SJSA1 (cell line): ENCODE results near the gene OR5M3. TPM values are rescaled to one million over a fixed set of nuclear protein-coding genes. Genes with fewer than 3 reads are reported as not detected.

ENCODE experiments used
- DNase-seq, 2 experiments: peaks; one replicate each; pipeline ENCODE4 v3.0.0-alpha.2; 2015 to 2020; ENCODE audit warnings: low spot score in 2 of 2, low read depth in 1 of 2
- H3K27ac ChIP-seq: fragments of 250-450 bp; sonication (Bioruptor Pico); 2 replicates; pipeline ENCODE4 v1.5.1; 2020; ENCODE audit warnings: mild to moderate bottlenecking, moderate library complexity
- H3K27me3 ChIP-seq: fragments of 250-450 bp; sonication (Bioruptor Pico); replicated peaks from 2 replicates; pipeline ENCODE4 v1.5.1; 2020; ENCODE audit warnings: mild to moderate bottlenecking, moderate library complexity
- H3K36me3 ChIP-seq: fragments of 250-450 bp; sonication (Bioruptor Pico); 2 replicates; pipeline ENCODE4 v1.5.1; 2020; ENCODE audit warnings: mild to moderate bottlenecking
- H3K4me1 ChIP-seq: fragments of 250-450 bp; sonication (Bioruptor Pico); replicated peaks from 2 replicates; pipeline ENCODE4 v1.6.1; 2021; ENCODE audit warnings: mild to moderate bottlenecking
- H3K4me3 ChIP-seq: fragments of 250-450 bp; sonication (Bioruptor Pico); 2 replicates; pipeline ENCODE4 v1.5.1; 2020; ENCODE audit warnings: mild to moderate bottlenecking
- H3K9me3 ChIP-seq: fragments of 250-450 bp; sonication (Bioruptor Pico); replicated peaks from 2 replicates; pipeline ENCODE4 v1.5.1; 2020; ENCODE audit warnings: mild to moderate bottlenecking
- total RNA-seq: library from RNA; depleted of rRNA; stranded (reverse); fragments of >200 nt; shearing (Covaris generic); gene quantifications from 2 replicates; pipeline ENCODE4 v1.2.3, GENCODE V29; 2014; rRNA removed

OR5M3 gene
- not detected in 2 replicates for total RNA-seq

DNA sequence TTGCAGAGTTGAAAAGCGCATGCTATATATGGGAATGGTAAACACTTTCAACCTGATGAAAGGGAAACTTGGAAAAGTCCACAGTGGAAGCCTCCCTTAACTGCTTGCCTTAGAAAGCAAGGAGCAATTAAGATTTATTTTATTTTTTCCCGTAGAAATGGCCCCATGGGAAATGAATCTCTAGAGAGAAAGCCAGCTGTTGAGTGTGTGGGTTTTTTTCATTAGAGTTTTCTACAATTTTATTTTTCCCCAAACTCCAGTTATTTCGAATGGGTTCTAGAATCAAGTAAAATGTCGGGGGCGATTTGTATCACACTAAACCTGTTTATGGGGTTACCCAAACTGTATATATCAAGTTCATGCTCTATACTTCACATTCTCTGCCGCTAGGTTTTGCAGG is at the start of gene OR5M3:
Gene OR5M3, minus strand, starts transcription at position 101 of the 400 bp plus-strand sequence. CDS start 2,855 bp downstream, outside the sequence.
- Histone ChIP-seq H3K9me3 (no peaks in the 10 kb centered on the region), H3K27me3 (no peaks in the 10 kb centered on the region), H3K4me3 (no peak within 1 kb of the TSS), H3K36me3 (no peaks in the 10 kb centered on the region), H3K4me1 (no peaks in the 10 kb centered on the region), H3K27ac (no peak within 1 kb of the TSS)
- DNase-seq: no peak

DNA sequence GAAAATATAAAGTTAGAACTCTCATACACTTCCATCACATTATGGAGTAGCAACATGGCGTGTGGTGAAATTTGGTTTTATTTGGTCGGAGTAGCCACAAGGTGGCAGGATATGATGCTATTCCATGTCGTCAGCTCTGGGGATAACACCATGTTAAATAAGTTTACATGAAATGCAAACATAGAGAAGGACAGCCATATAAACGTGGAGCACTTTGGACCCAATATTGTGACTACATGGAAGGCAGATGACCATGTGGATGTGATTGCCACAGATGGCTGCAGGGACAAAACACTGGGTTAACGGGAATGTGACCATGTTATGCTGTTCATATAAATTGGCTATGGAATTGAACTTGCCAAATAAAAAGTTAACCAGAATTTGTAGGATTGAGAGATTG is 48.9 kb upstream of the OR5M3 start:
- Histone ChIP-seq H3K4me3 (no peak overlapping the region), H3K36me3 (no peaks in the 10 kb centered on the region), H3K4me1 (no peaks in the 10 kb centered on the region), H3K27ac (no peak overlapping the region), H3K27me3 (no peaks in the 10 kb centered on the region), H3K9me3 (no peaks in the 10 kb centered on the region)
- DNase-seq: no peak

DNA sequence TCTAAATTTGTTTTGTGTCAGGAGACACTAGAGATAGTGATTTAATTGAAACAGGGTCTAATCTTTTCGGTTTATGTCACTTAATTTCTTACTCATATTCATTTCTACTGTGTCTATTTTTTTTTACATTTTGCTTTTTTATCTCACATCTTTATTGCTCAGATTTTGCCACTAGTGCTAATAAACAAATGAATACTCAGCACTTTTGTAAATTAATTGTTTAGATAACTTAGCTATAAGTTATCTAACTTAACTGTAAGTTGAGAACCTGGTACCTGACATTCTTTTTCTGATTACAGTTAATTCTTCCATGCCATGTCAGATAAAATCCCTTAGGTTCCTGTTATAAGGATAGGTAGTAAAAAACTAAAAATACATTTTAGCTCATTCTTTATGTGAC is 40.1 kb upstream of the OR5M3 start:
- Histone ChIP-seq H3K4me3 (no peak overlapping the region), H3K27ac (no peak overlapping the region), H3K36me3 (no peaks in the 10 kb centered on the region), H3K27me3 (no peaks in the 10 kb centered on the region), H3K9me3 (no peaks in the 10 kb centered on the region), H3K4me1 (no peaks in the 10 kb centered on the region)
- DNase-seq: no peak

DNA sequence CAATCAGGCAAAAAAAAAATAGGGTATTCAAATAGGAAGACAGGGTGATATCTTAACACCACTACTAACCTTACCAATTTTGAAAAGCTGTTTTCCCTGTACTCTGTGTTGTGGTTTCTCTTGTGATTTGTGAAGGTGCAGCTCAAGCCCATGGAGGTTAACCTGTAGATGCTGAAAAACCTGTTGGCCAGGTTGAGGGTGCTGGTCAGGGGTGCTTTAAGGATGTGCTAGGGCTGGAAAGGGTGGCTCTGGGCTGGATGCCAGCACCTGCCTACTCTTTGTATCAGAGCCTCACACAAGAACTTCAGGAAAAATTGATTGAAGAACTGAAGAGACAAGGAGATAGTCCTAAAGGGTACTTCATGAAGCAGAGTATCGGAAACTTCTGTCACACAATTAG is 36.3 kb upstream of the OR5M3 start:
- Histone ChIP-seq H3K27me3 (no peaks in the 10 kb centered on the region), H3K36me3 (no peaks in the 10 kb centered on the region), H3K4me3 (no peak overlapping the region), H3K27ac (no peak overlapping the region), H3K9me3 (no peaks in the 10 kb centered on the region), H3K4me1 (no peaks in the 10 kb centered on the region)
- no peak for DNase-seq

DNA sequence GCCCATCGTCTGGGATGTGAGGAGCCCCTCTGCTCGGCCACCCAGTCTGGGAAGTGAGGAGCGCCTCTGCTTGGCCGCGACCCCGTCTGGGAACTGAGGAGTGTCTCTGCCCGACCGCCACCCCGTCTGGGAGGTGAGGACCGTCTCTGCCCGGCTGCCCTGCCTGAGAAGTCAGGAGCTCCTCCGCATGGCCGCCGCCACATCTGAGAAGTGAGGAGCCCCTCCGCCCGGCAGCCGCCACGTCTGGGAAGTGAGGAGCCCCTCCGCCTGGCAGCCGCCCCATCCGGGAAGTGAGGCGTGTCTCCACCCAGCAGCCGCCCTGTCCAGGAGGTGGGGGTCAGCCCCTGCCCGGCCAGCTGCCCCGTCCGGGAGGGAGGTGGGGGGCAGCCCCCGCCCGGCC is 23.9 kb upstream of the OR5M3 start:
- Histone ChIP-seq H3K36me3 (no peaks in the 10 kb centered on the region), H3K27ac (no peak overlapping the region), H3K4me3 (no peak overlapping the region), H3K9me3 (no peaks in the 10 kb centered on the region), H3K4me1 (no peaks in the 10 kb centered on the region), H3K27me3 (no peaks in the 10 kb centered on the region)
- DNase-seq: no peak

DNA sequence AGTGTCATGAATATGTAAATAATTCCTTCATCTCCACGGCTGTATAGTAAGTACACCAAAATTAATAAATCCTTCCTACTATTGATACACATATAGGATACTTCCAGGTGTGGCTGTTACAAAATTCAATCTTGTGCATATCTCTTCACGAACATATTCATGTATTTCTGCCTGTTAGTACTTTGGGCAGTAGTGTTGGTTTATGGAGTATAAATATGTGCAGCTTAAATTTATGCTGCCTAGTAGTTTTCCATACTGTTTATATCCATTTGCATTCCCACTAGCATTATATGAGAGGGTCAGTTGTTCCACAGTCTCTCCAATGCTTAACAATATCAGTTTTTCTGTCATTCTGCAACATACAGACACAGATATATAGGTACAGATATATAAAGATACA is 22.0 kb upstream of the OR5M3 start:
- DNase-seq: no peak
- Histone ChIP-seq H3K9me3 (no peaks in the 10 kb centered on the region), H3K4me3 (no peak overlapping the region), H3K27ac (no peak overlapping the region), H3K4me1 (no peaks in the 10 kb centered on the region), H3K27me3 (no peaks in the 10 kb centered on the region), H3K36me3 (no peaks in the 10 kb centered on the region)

DNA sequence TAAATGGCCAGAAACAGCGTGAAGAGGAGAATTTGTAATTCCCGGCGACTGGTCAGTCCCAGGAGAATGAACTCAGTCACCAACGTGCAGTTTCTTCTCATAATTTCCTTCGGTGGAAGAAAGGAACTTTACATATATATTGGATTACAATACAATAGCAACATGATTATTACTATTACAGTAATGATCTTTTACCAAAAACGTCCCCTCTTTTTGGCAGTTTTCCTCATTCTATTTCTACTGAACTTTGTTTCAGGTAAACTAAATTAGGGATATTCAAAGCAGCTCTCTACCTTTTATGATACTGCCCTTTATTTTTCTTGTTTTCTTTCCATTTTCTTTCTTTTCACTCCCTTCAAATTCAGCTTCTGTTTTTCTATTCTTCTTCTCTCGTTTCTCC is 18.1 kb upstream of the OR5M3 start, which contains the start of gene OR5M8:
Gene OR5M8, minus strand, starts transcription at position 101 of the 400 bp plus-strand sequence. Its CDS starts 0 bp downstream, at position 101.
- H3K27me3 ChIP-seq: no peaks in the 10 kb centered on the region
- no peak within 1 kb of the TSS for H3K27ac ChIP-seq
- no peaks in the 10 kb centered on the region for H3K9me3 ChIP-seq
- no peaks in the 10 kb centered on the region for H3K36me3 ChIP-seq
- no peaks in the 10 kb centered on the region for H3K4me1 ChIP-seq
- H3K4me3 ChIP-seq: no peak within 1 kb of the TSS
- no peak for DNase-seq

DNA sequence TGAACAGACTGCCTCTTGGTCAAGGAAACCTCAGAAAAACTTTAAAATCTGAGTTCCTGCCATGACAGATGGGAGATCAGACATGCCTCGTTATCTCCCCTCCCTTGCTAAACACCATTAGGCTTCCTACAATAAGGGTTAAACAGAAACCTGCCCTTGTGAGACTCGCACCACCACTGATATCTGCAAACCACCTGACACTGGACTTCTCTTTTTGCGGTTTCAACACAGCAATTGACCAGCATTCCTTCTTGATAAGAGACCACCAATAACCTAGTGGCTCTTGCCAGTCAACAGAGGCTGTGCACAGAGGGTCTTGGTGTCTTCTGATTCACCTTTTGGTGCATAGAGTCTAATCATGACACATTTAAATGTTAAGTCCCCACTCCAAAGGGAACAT is 13.6 kb upstream of the OR5M3 start:
- no peaks in the 10 kb centered on the region for H3K27me3 ChIP-seq
- H3K9me3 ChIP-seq: peaks cover 4% of the 10 kb centered on the region; the same call in 1 of the 2 replicates
- H3K4me3 ChIP-seq: no peak overlapping the region
- H3K4me1 ChIP-seq: no peaks in the 10 kb centered on the region
- no peak overlapping the region for H3K27ac ChIP-seq
- no peaks in the 10 kb centered on the region for H3K36me3 ChIP-seq
- DNase-seq: no peak

DNA sequence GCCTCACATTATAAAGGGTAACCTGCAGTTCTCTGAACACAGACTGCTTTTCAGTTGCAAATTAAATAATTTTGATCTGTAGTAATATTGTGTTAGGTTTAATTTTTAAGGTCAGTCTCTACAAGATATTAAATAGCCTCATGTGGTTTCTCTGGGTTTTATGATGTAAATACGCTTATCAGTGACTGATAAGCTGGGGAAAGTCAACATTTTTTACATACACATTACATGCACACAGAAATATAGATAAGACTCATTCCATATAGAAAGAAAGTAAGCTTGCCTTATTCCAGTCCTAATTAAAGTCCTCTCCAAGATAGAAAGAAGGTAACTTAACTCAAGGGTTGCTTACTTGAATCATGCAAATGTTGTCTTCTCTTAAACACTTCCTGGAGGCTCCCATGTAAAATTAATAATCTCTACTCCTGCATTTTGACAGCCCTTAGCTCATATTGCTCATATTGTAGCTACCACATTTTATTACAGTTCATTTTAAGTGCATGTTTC is 1.6 kb upstream of the OR5M3 start:
- no peak for DNase-seq
- no peak overlapping the region for H3K27ac ChIP-seq
- no peaks in the 10 kb centered on the region for H3K4me1 ChIP-seq
- no peaks in the 10 kb centered on the region for H3K27me3 ChIP-seq
- no peaks in the 10 kb centered on the region for H3K9me3 ChIP-seq
- H3K36me3 ChIP-seq: no peaks in the 10 kb centered on the region
- H3K4me3 ChIP-seq: no peak overlapping the region

DNA sequence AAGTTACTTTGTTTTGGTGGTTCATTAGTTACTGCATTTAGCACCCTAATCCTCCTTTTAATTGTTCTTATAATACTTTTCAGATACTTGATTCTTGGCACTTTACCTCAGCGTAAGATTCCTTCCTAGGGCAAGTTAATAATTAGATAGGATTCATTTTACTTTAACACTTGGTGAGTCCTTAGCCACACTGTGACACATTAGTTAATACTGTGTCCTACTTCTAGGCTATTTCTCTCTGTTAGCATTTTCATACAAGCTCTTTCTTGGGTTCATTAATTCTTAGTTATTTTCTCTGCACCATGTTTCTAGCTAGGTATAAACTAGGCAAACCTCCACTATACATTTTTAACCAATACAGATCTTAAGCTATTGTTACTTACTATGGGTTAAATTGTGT is 16.1 kb downstream of the OR5M3 start:
- no peak for DNase-seq
- no peak overlapping the region for H3K27ac ChIP-seq
- no peaks in the 10 kb centered on the region for H3K9me3 ChIP-seq
- H3K27me3 ChIP-seq: no peaks in the 10 kb centered on the region
- H3K4me1 ChIP-seq: no peaks in the 10 kb centered on the region
- no peaks in the 10 kb centered on the region for H3K36me3 ChIP-seq
- H3K4me3 ChIP-seq: no peak overlapping the region

DNA sequence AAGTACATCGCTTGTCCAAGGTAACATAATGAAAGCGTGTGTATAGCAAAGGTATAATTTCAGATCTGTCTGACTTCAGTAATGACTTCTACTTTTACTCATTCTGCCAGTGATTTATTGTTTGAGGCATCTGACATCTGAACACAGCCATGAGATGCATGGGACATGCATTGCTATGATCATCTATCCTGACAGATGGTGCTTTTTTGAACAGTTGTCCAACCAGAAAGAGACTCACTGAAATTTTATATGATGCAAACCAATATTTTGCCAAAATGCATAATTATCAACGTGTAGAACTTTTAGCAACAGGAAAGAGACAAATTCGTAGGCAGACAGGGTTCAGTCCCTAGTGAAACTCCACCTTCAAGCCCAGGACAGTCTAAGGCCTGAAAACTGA is 19.6 kb downstream of the OR5M3 start:
- no peaks in the 10 kb centered on the region for H3K27me3 ChIP-seq
- no peaks in the 10 kb centered on the region for H3K9me3 ChIP-seq
- no peak overlapping the region for H3K27ac ChIP-seq
- DNase-seq: no peak
- no peaks in the 10 kb centered on the region for H3K36me3 ChIP-seq
- no peak overlapping the region for H3K4me3 ChIP-seq
- H3K4me1 ChIP-seq: no peaks in the 10 kb centered on the region

Other genes with a start within 250 kb of the OR5M3 start
- not detected in 2 replicates for gene OR5T2, start 239.1 kb downstream of the OR5M3 start, total RNA-seq
- not detected in 2 replicates for gene OR5T3, start 221.1 kb downstream of the OR5M3 start, total RNA-seq
- gene OR5T1, start 199.2 kb downstream of the OR5M3 start, total RNA-seq: not detected in 2 replicates
- gene OR8H1, start 181.1 kb downstream of the OR5M3 start, total RNA-seq: not detected in 2 replicates
- gene OR8K3, start 158.2 kb downstream of the OR5M3 start, total RNA-seq: not detected in 2 replicates
- not detected in 2 replicates for gene OR8K1, start 127.3 kb downstream of the OR5M3 start, total RNA-seq
- not detected in 2 replicates for gene OR8J1, start 119.1 kb downstream of the OR5M3 start, total RNA-seq
- gene OR8U1, start 97.7 kb downstream of the OR5M3 start, total RNA-seq: not detected in 2 replicates
- not detected in 2 replicates for gene OR5AL1, start 60.7 kb downstream of the OR5M3 start, total RNA-seq
- gene OR5M8, start 18.0 kb upstream of the OR5M3 start, total RNA-seq: not detected in 2 replicates
- gene OR5M11, start 69.9 kb upstream of the OR5M3 start, total RNA-seq: not detected in 2 replicates
- not detected in 2 replicates for gene OR5M10, start 104.4 kb upstream of the OR5M3 start, total RNA-seq
- gene OR5M1, start 141.5 kb upstream of the OR5M3 start, total RNA-seq: not detected in 2 replicates
- not detected in 2 replicates for gene OR5AP2, start 169.1 kb upstream of the OR5M3 start, total RNA-seq
- not detected in 2 replicates for gene OR5AR1, start 190.3 kb upstream of the OR5M3 start, total RNA-seq
- gene OR9G1, start 225.7 kb upstream of the OR5M3 start, total RNA-seq: not detected in 2 replicates